PC-3 (cell line): ENCODE results near the gene ZNF672.

Experiments
- CTCF ChIP-seq: fragments of 300-600 bp; sonication (generic); conservative IDR thresholded peaks from 2 replicates; pipeline ENCODE4 v1.5.1; 2017; ENCODE audit warnings: antibody characterized with exemption, low read depth, mild to moderate bottlenecking, low read length
- EZH2 ChIP-seq: fragments of 300-600 bp; sonication (generic); IDR thresholded peaks from one replicate; pipeline ENCODE4 v1.6.1; 2017; ENCODE audit warnings: antibody characterized with exemption, mild to moderate bottlenecking, low read length; ENCODE audit not compliant: unreplicated experiment

GRCh38 chr1:248793592-248793991, 44.4 kb upstream of the ZNF672 start:
- no peak for TF ChIP-seq CTCF
- no peak for TF ChIP-seq EZH2
